Ishikawa (cell line): ENCODE measurements around the gene TNPO3.

Experiments used
- CEBPB ChIP-seq: IDR thresholded peaks from 2 replicates; pipeline ENCODE4 v1.6.1; 2012
- EP300 ChIP-seq: IDR thresholded peaks from 2 replicates; pipeline ENCODE4 v1.6.1; 2012; ENCODE audit warnings: borderline replicate concordance
- FOXM1 ChIP-seq: IDR thresholded peaks from 2 replicates; pipeline ENCODE4 v1.6.1; 2012; ENCODE audit warnings: low read depth, borderline replicate concordance
- MAX ChIP-seq: IDR thresholded peaks from 2 replicates; pipeline ENCODE4 v1.6.1; 2012
- NFIC ChIP-seq: IDR thresholded peaks from 2 replicates; pipeline ENCODE4 v1.6.1; 2012
- RAD21 ChIP-seq: IDR thresholded peaks from 2 replicates; pipeline ENCODE4 v1.6.1; 2012; ENCODE audit warnings: low read depth
- REST ChIP-seq: IDR thresholded peaks from 2 replicates; pipeline ENCODE4 v1.6.1; 2012; ENCODE audit warnings: low read depth, mild to moderate bottlenecking
- TAF1 ChIP-seq: IDR thresholded peaks from 2 replicates; pipeline ENCODE4 v1.6.1; 2012; ENCODE audit warnings: low read depth, mild to moderate bottlenecking
- USF1 ChIP-seq: IDR thresholded peaks from 2 replicates; pipeline ENCODE4 v1.6.1; 2012
- YY1 ChIP-seq: IDR thresholded peaks from 2 replicates; pipeline ENCODE4 v1.6.1; 2012; ENCODE audit warnings: low read depth

GRCh38 chr7:129052441-129052840 is 2.5 kb downstream of the TNPO3 start:
- TF ChIP-seq CEBPB (no peak), EP300 (no peak), RAD21 (no peak), MAX (no peak), YY1 (no peak), NFIC (no peak), FOXM1 (no peak), TAF1 (no peak), USF1 (no peak), REST (no peak)
